COLO668 (cell line): ENCODE measurements around the gene NPIPA3.
"Not testable (repeated sequence)": the region's sequence is repeated elsewhere in the genome, so short reads cannot be mapped to it uniquely, and the experiment has no call there.

Source experiments
- DNase-seq: peaks from one replicate; lab custom pipeline; 2025; ENCODE audit not compliant: unreplicated experiment; lab: John Stamatoyannopoulos, UW

The NPIPA3 gene

GRCh38 chr16:14703156-14704011 lies at the start of gene NPIPA3:
Gene NPIPA3 (plus strand): TSS chr16:14703411. CDS start chr16:14708944, 5,533 bp downstream.
- not testable (repeated sequence) for DNase-seq

GRCh38 chr16:14658063-14658462 lies 45.1 kb upstream of the NPIPA3 start:
- no peak for DNase-seq

- no peak for DNase-seq
These were observed 35.6 kb upstream of the NPIPA3 start for GRCh38 chr16:14667347-14668266.

DNA sequence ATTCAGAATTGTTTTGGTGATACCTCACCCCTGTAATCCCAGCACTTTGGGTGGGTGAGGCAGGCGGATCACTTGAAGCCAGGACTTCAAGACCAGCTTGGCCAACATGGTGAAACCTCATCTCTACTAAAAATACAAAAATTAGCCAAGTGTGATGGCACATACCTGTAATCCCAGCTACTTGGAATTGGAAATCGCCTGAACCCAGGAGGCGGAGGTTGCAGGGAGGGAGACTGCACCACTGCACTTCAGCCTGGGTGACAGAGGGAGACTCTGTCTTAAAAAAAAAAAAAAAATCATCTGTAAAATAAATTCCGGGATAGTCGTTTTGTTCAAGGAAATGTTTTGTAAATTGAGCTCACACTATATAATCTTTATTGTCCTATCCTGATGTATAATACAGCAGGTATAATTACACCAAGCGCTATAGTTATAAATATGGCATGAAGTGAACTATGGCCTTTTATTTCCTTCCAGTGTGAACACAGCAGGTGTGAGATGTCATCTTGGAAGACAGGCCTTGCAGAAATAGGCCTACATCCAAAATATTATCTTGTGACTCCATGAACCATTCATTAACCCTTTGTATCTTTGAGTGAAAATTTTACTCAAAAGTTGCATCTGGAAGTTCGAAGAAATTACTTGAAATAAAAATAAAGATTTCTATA lies 34.5 kb upstream of the NPIPA3 start:
- no peak for DNase-seq

DNA sequence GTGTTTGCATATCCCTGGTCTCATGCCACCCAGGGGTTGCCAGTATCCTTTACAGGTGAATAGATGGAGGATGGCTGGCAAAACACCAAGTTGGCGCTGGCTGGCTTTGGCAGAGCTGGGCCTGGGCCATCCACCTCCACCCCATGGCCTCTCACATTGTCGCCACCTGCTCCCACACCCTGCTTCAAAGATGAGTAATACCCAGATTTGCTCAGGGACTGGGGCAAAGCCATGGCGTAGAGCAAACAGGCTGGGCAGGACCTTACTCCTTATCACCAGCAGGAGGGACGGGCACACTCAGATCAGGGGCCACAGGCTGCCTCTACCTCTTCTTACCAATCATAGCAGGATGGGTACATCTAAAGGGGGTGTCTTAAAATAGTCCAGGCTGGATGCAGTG lies 33.4 kb upstream of the NPIPA3 start:
- DNase-seq, result no peak

DNA sequence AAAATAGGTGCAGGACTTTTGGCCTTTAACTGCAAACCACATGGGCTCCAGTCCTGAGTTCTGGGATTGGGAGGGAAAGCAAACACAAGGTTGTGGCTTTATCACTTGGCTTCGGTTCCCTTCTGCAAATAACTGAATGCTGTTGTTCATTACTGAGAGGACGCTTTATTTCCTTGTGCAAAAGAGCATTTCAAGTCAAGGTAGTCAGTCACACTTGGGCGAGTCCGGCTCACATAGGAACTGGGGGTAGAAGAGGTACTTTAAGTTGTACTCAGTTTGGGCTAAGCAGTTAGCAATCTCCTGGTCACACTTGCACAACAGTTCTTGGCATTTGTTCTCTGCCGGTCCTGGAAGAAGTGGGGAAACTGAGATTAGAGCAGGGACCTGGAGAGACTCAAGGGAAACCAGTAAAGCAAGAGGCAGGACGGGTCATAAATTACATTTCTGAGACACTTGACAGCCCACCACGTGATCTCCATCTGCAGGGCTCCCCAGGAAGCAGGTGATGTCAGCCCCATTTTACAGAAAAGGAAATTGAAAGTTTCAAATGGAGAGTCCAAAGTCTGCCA lies 30.7 kb upstream of the NPIPA3 start:
- DNase-seq, result no peak

DNA sequence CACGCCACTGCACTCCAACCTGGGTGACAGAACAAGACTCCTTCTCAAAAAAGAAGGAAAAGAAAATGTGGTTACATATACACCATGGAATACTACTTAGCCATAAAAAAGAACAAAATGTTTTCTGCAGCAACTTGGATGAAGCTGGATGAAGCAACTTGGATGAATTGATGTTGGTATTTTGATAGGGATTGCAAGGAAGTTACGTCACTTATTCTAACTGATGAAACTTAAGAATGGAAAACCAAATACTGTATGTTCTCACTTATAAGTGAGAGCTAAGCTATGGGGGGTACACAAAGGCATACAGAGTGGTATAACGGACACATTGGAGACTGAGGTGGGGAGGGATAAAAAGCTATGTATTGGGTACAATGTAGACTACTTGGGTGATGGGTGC lies 26.6 kb upstream of the NPIPA3 start:
- DNase-seq, result no peak

DNA sequence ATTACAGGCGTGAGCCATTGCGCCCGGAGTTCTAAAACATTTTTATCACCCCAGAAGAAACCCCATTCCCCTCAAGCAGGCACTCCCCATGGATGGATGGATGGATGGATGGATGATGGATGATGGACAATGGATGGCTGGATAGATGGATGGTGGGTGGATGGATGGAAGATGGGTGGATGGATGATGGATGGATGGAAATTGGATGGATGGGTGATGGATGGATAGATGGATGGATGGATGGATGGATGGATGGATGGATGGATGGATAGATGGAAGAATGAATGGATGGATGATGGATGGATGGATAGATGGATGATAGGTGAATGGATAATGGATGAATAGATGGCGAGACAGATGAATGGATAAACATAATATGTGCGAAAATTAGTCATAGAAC lies 25.6 kb upstream of the NPIPA3 start:
- DNase-seq, result no peak

GRCh38 chr16:14678748-14679497 lies 24.3 kb upstream of the NPIPA3 start:
- no peak for DNase-seq

DNA sequence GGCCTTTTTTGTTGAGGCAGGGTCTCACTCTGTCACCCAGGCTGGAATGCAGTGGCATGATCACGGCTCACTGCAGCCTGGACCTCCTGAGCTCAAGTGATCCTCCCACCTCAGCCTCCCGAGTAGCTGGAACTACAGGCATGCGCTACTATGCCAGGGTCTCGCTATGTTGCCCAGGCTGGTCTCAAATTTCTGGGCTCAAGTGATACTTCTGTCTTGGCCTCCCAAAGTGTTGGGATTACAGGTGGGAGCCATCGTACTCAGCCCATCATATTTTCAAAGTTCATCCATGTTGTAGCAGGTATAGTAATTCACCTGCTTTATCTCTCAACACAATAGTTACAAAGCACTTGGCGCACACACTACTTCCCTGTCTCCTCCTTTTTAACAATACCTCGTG lies 22.8 kb upstream of the NPIPA3 start:
- DNase-seq, result not testable (repeated sequence)

GRCh38 chr16:14681115-14681514 lies 22.1 kb upstream of the NPIPA3 start:
- DNase-seq, result no peak

- DNase-seq, result no peak
These were observed 21.1 kb upstream of the NPIPA3 start for GRCh38 chr16:14682121-14682520.

DNA sequence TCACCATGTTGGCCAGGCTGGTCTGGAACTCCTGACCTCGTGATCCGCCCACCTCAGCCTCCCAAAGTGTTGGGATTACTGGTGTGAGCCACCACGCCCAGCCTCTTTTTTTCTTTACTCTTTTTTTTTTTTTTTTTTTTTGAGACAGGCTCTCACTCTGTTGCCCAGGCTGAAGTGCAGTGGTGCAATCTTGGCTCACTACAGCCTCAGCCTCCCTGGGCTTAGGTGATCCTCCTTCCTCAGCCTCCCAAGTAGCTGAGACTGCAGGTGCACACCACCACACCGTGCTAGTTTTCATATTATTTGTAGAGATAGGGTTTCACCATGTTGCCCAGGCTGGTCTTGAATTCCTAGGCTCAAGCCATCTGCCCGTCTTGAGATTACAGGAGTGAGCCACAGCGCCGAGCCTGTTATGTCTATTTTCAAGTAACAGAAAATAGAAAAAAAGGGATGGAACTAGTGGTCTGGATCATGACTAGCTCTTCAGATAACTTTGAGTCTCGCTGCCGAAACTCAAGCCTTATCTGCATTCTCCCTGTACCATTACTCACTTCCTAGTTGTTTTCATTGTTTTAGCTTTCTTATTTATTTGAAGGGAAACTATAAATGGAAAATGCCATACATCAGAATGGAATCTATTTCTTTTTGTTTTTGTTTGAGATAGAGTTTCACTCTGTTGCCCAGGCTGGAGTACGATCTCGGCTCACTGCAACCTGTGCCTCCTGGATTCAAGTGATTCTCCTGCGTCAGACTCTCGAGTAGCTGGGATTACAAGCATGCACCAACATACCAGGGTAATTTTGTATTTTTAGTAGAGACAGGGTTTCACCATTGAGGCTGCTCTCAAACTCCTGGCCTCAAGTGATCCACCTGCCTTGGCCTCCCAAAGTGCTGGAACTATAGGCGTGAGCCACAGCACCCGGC lies 17.1 kb upstream of the NPIPA3 start:
- DNase-seq, result not testable (repeated sequence)

DNA sequence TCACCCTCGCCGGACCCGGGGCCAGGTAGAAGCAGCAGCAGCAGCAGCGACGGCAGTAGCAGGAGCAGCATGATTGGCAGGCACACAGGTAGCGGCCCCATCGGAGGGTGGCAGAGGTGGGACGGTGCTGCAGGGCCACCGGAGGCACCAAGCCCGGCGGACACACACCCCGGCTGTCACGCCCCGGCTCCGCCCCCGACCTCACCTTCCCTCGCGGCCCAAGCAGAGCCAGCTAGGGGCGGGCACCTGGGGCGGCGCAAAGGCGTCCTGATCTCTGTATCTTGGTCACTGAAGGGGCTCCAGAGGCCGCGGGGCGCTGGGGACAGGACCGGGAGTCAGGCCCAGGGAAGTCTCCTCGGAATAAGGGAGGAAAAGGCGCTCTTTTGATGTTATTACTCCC lies 9.1 kb upstream of the NPIPA3 start, which contains the start of gene PLA2G10:
Gene PLA2G10 (minus strand): TSS at position 180 of the 400 bp plus-strand sequence. CDS start 79 bp downstream, at position 101.
- not testable (repeated sequence) for DNase-seq

- DNase-seq, result not testable (repeated sequence)
These were observed 1.4 kb upstream of the NPIPA3 start for GRCh38 chr16:14701859-14702258.

DNA sequence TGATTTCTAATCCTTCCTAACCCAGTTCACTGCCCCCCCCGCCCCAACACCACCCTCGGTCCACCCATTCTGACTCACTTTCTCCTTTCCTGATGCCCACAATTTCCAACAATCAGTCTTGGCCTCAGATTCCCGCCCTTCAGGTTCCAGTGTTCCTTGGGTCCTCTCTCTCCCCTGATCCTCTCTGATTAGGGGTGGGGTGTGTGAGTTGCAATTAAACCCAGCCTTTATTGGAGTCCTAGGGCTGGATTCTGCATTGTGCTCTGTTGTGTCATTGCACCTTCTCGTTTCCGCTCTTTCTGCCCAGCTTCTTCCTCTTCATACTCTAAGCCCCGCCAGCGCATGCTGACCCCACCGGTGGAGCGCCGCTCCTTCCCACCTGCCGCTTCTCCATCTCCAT lies 539 bp upstream of the NPIPA3 start:
- DNase-seq, result not testable (repeated sequence)

DNA sequence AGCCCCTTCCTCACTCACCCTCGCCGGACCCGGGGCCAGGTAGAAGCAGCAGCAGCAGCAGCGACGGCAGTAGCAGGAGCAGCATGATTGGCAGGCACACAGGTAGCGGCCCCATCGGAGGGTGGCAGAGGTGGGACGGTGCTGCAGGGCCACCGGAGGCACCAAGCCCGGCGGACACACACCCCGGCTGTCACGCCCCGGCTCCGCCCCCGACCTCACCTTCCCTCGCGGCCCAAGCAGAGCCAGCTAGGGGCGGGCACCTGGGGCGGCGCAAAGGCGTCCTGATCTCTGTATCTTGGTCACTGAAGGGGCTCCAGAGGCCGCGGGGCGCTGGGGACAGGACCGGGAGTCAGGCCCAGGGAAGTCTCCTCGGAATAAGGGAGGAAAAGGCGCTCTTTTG lies 30.0 kb downstream of the NPIPA3 start:
- DNase-seq, result not testable (repeated sequence)

- not testable (repeated sequence) for DNase-seq
These were observed 37.7 kb downstream of the NPIPA3 start for GRCh38 chr16:14740832-14741385.

GRCh38 chr16:14741794-14742193 lies 38.6 kb downstream of the NPIPA3 start:
- not testable (repeated sequence) for DNase-seq
